Activated CD8-positive, alpha-beta T cell treated with anti-CD3 and anti-CD28 coated beads, Interleukin-2, amount 10 ng/mL, durations not matched to agents 7 days and 5 days (primary cell): ENCODE data around the gene TRIM73. TPM values are rescaled to one million over a fixed set of nuclear protein-coding genes. Genes with fewer than 3 reads are reported as not detected.
A peak's percentile ranks its signal among the peaks of the same experiment; 100 is the strongest.
"Not testable (repeated sequence)": the region's sequence is repeated elsewhere in the genome, so short reads cannot be mapped to it uniquely, and the experiment has no call there.

Experiments
- ATAC-seq: fragments of 150-1000 bp; cut with Tn5 transposase; one replicate; pipeline ENCODE4 v1.10.0; 2021; ENCODE audit warnings: moderate library complexity
- CTCF ChIA-PET: fragments of 350-600 bp; sonication (Branson Sonifier 250); formaldehyde crosslinking; loops from one replicate; lab custom pipeline; 2021; ENCODE audit warnings: antibody characterized with exemption; lab: Charles Lee
- POLR2A ChIA-PET: fragments of 350-600 bp; sonication (Branson Sonifier 250); formaldehyde crosslinking; loops from one replicate; lab custom pipeline; 2021; ENCODE audit warnings: antibody characterized with exemption; lab: Charles Lee
- DNase-seq: peaks from one replicate; pipeline ENCODE4 v3.0.0-alpha.2; 2020
- H3K27ac Mint-ChIP-seq: one replicate; pipeline ENCODE4 v1.8.0; 2021; ENCODE audit warnings: mild to moderate bottlenecking, mixed read lengths
- H3K27me3 Mint-ChIP-seq: one replicate; pipeline ENCODE4 v1.8.0; 2021; ENCODE audit warnings: low read depth, mixed read lengths
- H3K36me3 Mint-ChIP-seq: one replicate; pipeline ENCODE4 v1.8.0; 2021; ENCODE audit warnings: low read depth, mixed read lengths
- H3K4me1 Mint-ChIP-seq: one replicate; pipeline ENCODE4 v1.8.0; 2021; ENCODE audit warnings: low read depth, mixed read lengths
- H3K4me3 Mint-ChIP-seq: one replicate; pipeline ENCODE4 v1.8.0; 2021; ENCODE audit warnings: mild to moderate bottlenecking, mixed read lengths
- H3K9me3 Mint-ChIP-seq: one replicate; pipeline ENCODE4 v1.8.0; 2022; ENCODE audit warnings: mixed read lengths; ENCODE audit not compliant: insufficient read depth
- total RNA-seq, 2 experiments: library from RNA; stranded (reverse); gene quantifications; one replicate each; pipeline ENCODE4 v1.2.3, GENCODE V29; 2021

TRIM73 gene
- total RNA-seq, 2 experiments from 2014 or later = 8.2 to 8.3 TPM

DNA sequence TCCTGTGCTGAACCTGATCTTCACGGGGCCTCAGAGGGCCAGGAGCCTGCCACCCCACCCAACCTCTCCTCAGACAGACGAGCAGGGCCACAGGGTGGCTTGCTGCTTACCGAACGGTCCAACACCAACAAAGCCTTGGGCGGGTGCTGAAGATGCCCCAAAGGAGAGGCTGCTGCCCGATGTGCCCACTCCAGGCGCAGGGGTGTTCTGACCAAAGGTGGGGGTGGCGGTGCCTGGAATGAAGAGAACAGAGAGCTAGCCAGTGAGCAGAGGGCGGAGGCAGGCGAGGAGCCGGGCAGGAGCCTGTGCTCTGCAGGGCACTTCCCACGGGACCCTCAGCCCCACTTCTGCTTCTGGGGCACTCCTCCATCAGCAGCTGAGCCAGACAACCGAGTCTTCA lies 23.8 kb downstream of the TRIM73 start:
- CTCF ChIA-PET, H3K4me3 Mint-ChIP-seq, ATAC-seq, H3K27me3 Mint-ChIP-seq, POLR2A ChIA-PET, H3K27ac Mint-ChIP-seq, DNase-seq, H3K9me3 Mint-ChIP-seq, H3K4me1 Mint-ChIP-seq: not testable (repeated sequence)
- H3K36me3 Mint-ChIP-seq = peaks cover 20% of the 10 kb centered on the region

- H3K27me3 Mint-ChIP-seq, H3K4me1 Mint-ChIP-seq, H3K9me3 Mint-ChIP-seq, DNase-seq, CTCF ChIA-PET, H3K27ac Mint-ChIP-seq, ATAC-seq, H3K4me3 Mint-ChIP-seq, POLR2A ChIA-PET: not testable (repeated sequence)
- peaks cover 23% of the 10 kb centered on the region for H3K36me3 Mint-ChIP-seq
Measured at GRCh38 chr7:75419693-75420092, 24.3 kb downstream of the TRIM73 start.

GRCh38 chr7:75420152-75420551 lies 24.7 kb downstream of the TRIM73 start:
- H3K27me3 Mint-ChIP-seq, POLR2A ChIA-PET, H3K4me1 Mint-ChIP-seq, H3K4me3 Mint-ChIP-seq, DNase-seq, H3K9me3 Mint-ChIP-seq, CTCF ChIA-PET, ATAC-seq: not testable (repeated sequence)
- Mint-ChIP-seq H3K36me3 (peaks cover 23% of the 10 kb centered on the region), H3K27ac (peak overlapping the region; percentile 17)

GRCh38 chr7:75421798-75422710 lies 26.6 kb downstream of the TRIM73 start:
- H3K27me3 Mint-ChIP-seq, POLR2A ChIA-PET, H3K27ac Mint-ChIP-seq, ATAC-seq, CTCF ChIA-PET, H3K4me1 Mint-ChIP-seq, H3K4me3 Mint-ChIP-seq, H3K9me3 Mint-ChIP-seq: not testable (repeated sequence)
- peak; percentile 13 for DNase-seq
- H3K36me3 Mint-ChIP-seq = peaks cover 19% of the 10 kb centered on the region

GRCh38 chr7:75423481-75423880 lies 28.1 kb downstream of the TRIM73 start:
- peaks cover 10% of the 10 kb centered on the region for H3K4me1 Mint-ChIP-seq
- ATAC-seq, POLR2A ChIA-PET: not testable (repeated sequence)

DNA sequence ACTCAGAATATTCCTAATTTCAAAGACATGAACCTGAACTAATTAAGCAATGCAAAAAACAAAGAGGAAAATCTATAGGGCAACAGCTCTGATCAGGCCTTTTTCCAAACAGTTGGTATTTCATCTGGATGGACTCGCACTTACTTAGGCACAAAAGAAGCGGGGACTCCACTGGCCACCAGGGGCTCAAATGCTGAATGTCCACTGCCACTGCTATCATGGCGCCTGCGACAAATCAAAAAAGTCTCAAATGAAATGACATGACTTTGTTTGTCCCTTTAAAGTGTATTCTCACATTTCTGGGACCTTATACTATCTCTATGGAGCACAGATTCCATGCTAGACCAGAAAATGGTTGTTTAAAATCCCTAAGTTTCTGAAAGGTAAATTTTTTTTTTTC lies 43.6 kb downstream of the TRIM73 start:
- H3K9me3 Mint-ChIP-seq, H3K4me1 Mint-ChIP-seq, H3K4me3 Mint-ChIP-seq, H3K27me3 Mint-ChIP-seq, POLR2A ChIA-PET, CTCF ChIA-PET, H3K27ac Mint-ChIP-seq, ATAC-seq, DNase-seq: not testable (repeated sequence)
- H3K36me3 Mint-ChIP-seq = peaks cover 56% of the 10 kb centered on the region

More at GRCh38 chr7:75423481-75423880, 28.1 kb downstream of the TRIM73 start:
- H3K9me3 Mint-ChIP-seq, H3K27ac Mint-ChIP-seq, H3K27me3 Mint-ChIP-seq, H3K4me3 Mint-ChIP-seq, CTCF ChIA-PET: not testable (repeated sequence)
- DNase-seq = peak; percentile 13
- H3K36me3 Mint-ChIP-seq = peaks cover 23% of the 10 kb centered on the region

DNA sequence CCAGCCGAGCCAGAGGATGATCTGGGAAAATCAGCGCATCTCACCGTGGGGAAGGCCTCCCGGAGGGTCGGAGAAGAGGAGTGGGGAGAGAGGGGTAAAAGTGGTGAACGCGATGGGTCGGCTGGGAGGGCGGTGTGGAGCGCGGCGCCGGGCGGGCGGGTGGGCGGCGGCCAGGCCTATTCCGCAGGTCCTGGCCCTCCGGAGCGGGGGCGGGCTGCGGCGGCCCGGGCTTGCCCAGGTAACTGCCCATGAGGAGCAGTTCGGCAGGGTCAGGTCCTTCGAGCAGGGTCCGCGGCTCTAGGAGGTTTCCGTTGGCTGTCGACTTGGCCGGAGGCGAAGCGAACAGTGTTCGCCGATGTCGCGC lies 46.7 kb downstream of the TRIM73 start:
- POLR2A ChIA-PET, DNase-seq, H3K4me1 Mint-ChIP-seq, CTCF ChIA-PET, H3K27me3 Mint-ChIP-seq, H3K9me3 Mint-ChIP-seq: not testable (repeated sequence)
- Mint-ChIP-seq H3K4me3 (peak overlapping the region; percentile 86), H3K27ac (peak overlapping the region; percentile 91), H3K36me3 (peaks cover 35% of the 10 kb centered on the region)
- peak; percentile 49 for ATAC-seq

GRCh38 chr7:75442465-75443111 lies 47.2 kb downstream of the TRIM73 start:
- peak overlapping the region; percentile 90 for H3K4me3 Mint-ChIP-seq
- CTCF ChIA-PET, H3K9me3 Mint-ChIP-seq, DNase-seq, POLR2A ChIA-PET, H3K4me1 Mint-ChIP-seq, H3K27me3 Mint-ChIP-seq: not testable (repeated sequence)
- ATAC-seq = peak; percentile 89
- peak overlapping the region; percentile 94 for H3K27ac Mint-ChIP-seq
- H3K36me3 Mint-ChIP-seq = peaks cover 31% of the 10 kb centered on the region

GRCh38 chr7:75449946-75450345 lies 54.5 kb downstream of the TRIM73 start:
- H3K9me3 Mint-ChIP-seq, CTCF ChIA-PET, ATAC-seq, POLR2A ChIA-PET, H3K4me1 Mint-ChIP-seq, H3K27ac Mint-ChIP-seq, H3K36me3 Mint-ChIP-seq, H3K4me3 Mint-ChIP-seq, H3K27me3 Mint-ChIP-seq, DNase-seq: not testable (repeated sequence)

DNA sequence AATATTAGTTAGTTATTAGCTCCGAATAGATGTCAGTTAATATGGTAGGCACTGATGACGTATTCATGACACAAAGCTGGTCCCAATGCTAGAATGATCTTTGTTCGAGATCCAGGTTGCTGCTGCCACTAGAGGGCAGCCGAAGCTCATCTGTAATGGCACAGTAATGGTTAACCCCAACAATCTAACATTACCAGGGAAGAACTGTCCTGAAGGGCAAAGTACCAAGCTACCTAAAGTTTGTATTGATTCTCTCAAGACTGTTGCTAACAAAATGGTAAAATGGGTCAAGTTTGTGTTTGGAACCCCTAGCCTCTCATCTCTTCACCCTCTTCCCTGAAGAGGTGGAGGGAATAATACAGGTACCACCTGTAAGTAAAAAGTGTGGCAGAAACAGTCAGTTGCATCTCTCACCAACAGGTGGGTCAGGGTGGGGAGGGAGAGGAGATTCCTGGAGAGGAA lies 57.1 kb downstream of the TRIM73 start:
- H3K27ac Mint-ChIP-seq, H3K9me3 Mint-ChIP-seq, H3K27me3 Mint-ChIP-seq, DNase-seq, H3K4me3 Mint-ChIP-seq, H3K4me1 Mint-ChIP-seq, CTCF ChIA-PET, H3K36me3 Mint-ChIP-seq, POLR2A ChIA-PET: not testable (repeated sequence)
- peak; percentile 87 for ATAC-seq
